ENCODE data around the gene MPHOSPH9. TPM values are rescaled to one million over a fixed set of nuclear protein-coding genes. Genes with fewer than 3 reads are reported as not detected.

MPHOSPH9 gene
- total RNA-seq, 2 experiments from 2014 or later = 88.3 to 136 TPM

GRCh38 chr12:123107926-123108681, 124.8 kb downstream of the MPHOSPH9 start:
- no peak overlapping the region for H3K4me3 ChIP-seq (ENCODE audit: low read depth, low read length, poor library complexity, severe bottlenecking)
- H3K79me2 ChIP-seq (ENCODE audit: insufficient read depth, low read depth, low read length) = no peaks in the 10 kb centered on the region
- no peaks in the 10 kb centered on the region for H3K9me2 ChIP-seq (ENCODE audit: insufficient read depth, low read length)
- no peak overlapping the region for H2AFZ ChIP-seq (ENCODE audit: low read length)
- no peaks in the 10 kb centered on the region for H4K20me1 ChIP-seq (ENCODE audit: insufficient read depth, low read length)
- H3K27ac ChIP-seq (ENCODE audit: low read depth, low read length, poor library complexity, severe bottlenecking) = no peak overlapping the region
- no peak overlapping the region for H3K4me2 ChIP-seq (ENCODE audit: low read length)
- ChIA-PET CTCF (ENCODE audit: unreplicated experiment) (interaction anchor here (0.6 kb wide), 1 partner anchor 715 kb away, joined by 10 read pairs; no protein-coding TSS in a partner anchor), POLR2A (interaction anchor here (1.3 kb wide), 1 partner anchor 24 kb away, joined by 3 read pairs; no protein-coding TSS in a partner anchor)
- TF ChIP-seq CTCF (conservative IDR thresholded peaks at IDR 0.05; ENCODE audit: low read length) (no peak), EZH2phosphoT487 (IDR thresholded peaks at IDR 0.05; ENCODE audit: borderline replicate concordance, low read depth, low read length) (no peak)
- H3K36me3 ChIP-seq (ENCODE audit: insufficient read depth, low read length) = no peaks in the 10 kb centered on the region
- H3K4me1 ChIP-seq (ENCODE audit: insufficient read depth, low read length, poor library complexity, severe bottlenecking) = peaks cover 10% of the 10 kb centered on the region
- no peaks in the 10 kb centered on the region for H3K9me3 ChIP-seq (ENCODE audit: low read length)
- DNase-seq (ENCODE audit: low spot score) = no peak
- intact Hi-C loops (cut with micrococcal nuclease; ENCODE audit: unreplicated experiment) = no loop called here
- BruUV-seq (replicated peaks) = no TSS peak

GRCh38 chr12:123106640-123107359, 126.1 kb downstream of the MPHOSPH9 start:
- no peaks in the 10 kb centered on the region for H3K36me3 ChIP-seq (ENCODE audit: insufficient read depth, low read length)
- DNase-seq (ENCODE audit: low spot score) = peak; percentile 61
- peak overlapping the region; percentile 77; the same call in 1 of the 2 replicates for H2AFZ ChIP-seq (ENCODE audit: low read length)
- CTCF ChIA-PET (ENCODE audit: unreplicated experiment) = no interaction called here
- peak overlapping the region; percentile 23; the same call in 1 of the 2 replicates for H3K4me2 ChIP-seq (ENCODE audit: low read length)
- no peaks in the 10 kb centered on the region for H4K20me1 ChIP-seq (ENCODE audit: insufficient read depth, low read length)
- TF ChIP-seq CTCF (conservative IDR thresholded peaks at IDR 0.05; ENCODE audit: low read length) (no peak), EZH2phosphoT487 (IDR thresholded peaks at IDR 0.05; ENCODE audit: borderline replicate concordance, low read depth, low read length) (no peak)
- H3K9me3 ChIP-seq (ENCODE audit: low read length) = no peaks in the 10 kb centered on the region
- H3K9me2 ChIP-seq (ENCODE audit: insufficient read depth, low read length) = no peaks in the 10 kb centered on the region
- H3K4me3 ChIP-seq (ENCODE audit: low read depth, low read length, poor library complexity, severe bottlenecking) = no peak overlapping the region
- H3K79me2 ChIP-seq (ENCODE audit: insufficient read depth, low read depth, low read length) = no peaks in the 10 kb centered on the region
- H3K27ac ChIP-seq (ENCODE audit: low read depth, low read length, poor library complexity, severe bottlenecking) = no peak overlapping the region
- POLR2A ChIA-PET = interaction anchor here (0.6 to 1.3 kb wide), 3 partner anchors 23 to 373 kb away, joined by 3 to 4 read pairs (median 3); no protein-coding TSS in a partner anchor
- BruUV-seq (replicated peaks) = no TSS peak
- intact Hi-C loops (cut with micrococcal nuclease; ENCODE audit: unreplicated experiment) = no loop called here
- H3K4me1 ChIP-seq (ENCODE audit: insufficient read depth, low read length, poor library complexity, severe bottlenecking) = peaks cover 10% of the 10 kb centered on the region
